Measurements from ENCODE around the gene SLC6A13. TPM values are rescaled to one million over a fixed set of nuclear protein-coding genes. Genes with fewer than 3 reads are reported as not detected.

SLC6A13 gene
- total and polyA plus RNA-seq, 2 of the 13 experiments (the other 11 are each of a cell fraction or from before 2014, with no cell fraction given) = 0.05 to 0.15 TPM

DNA sequence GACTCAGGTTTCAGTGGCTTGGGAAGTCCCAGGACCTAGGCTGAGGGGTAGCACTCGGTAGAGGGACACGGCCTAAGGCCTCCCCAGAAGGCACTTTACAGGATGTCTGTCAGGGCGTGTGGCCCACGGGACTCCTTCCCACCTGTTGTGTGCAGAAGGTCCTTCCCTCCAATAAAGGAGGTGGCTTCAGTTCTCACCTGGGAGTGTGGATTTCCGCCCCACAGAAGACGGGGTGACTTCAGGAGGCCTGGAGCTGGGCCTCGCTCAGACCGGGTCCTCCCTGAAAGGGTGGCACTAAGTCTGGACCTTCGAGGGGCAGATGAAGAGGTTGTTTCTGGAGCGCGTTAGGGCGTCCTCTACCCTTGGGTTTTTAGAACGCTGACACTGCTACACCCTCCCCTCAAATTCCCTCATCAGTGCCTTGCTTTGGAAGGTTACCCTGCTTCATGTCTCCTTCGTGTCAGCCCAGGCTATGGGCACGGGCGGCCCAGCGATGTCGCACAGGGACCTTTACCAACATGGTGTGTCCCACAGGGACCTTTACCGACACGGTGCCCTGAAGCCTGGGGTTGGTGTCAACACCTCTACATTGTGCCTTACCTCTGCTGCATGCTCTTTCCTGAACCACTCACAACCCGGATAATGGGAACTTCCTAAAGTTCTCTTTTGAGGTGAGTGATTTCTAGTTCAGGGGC, 55.7 kb downstream of the SLC6A13 start:
- in situ Hi-C loops (cut with HindIII; ENCODE audit: extremely low pct_ligation_motif_present, low pct_unique_long_range_greater_than_20kb) (no loop called here), intact Hi-C loops (cut with micrococcal nuclease; ENCODE audit: unreplicated experiment) (no loop called here)
- 91% methylated on average over 21 of the region's 21 CpGs for WGBS (ENCODE audit: low lambda C conversion rate)
- ChIA-PET POLR2A (no interaction called here), CTCF (ENCODE audit: low intra/inter-chr PET ratio, low total read pairs) (no interaction called here)
- H3K4me3 ChIP-seq (replicated peaks in 1 of 3; ENCODE audit: insufficient read depth in 1 of 3, low read depth in 2 of 3, low read length in 3 of 3) = no peak overlapping the region
- FAIRE-seq = no peak
- no peak overlapping the region for H3K4me2 ChIP-seq (ENCODE audit: low read depth, low read length)
- peaks cover 42% of the 10 kb centered on the region for H3K4me1 ChIP-seq (ENCODE audit: insufficient read depth, low read length)
- no peaks in the 10 kb centered on the region for H3K36me3 ChIP-seq (replicated peaks in 1 of 2; ENCODE audit: control insufficient read depth in 1 of 2, insufficient read depth in 2 of 2, low read length in 2 of 2)
- TF ChIP-seq TP53 (CRISPR knock-in tag; conservative IDR thresholded peaks at IDR 0.05) (no peak), HDAC2 (CRISPR knock-in tag; IDR thresholded peaks at IDR 0.05) (no peak)
- no peak for ATAC-seq
- no peaks in the 10 kb centered on the region for H3K27me3 ChIP-seq (ENCODE audit: control insufficient read depth in 1 of 2, insufficient read depth in 2 of 2, low read length in 2 of 2)
- H4K20me1 ChIP-seq (ENCODE audit: insufficient read depth, low read length) = peaks cover 7% of the 10 kb centered on the region
- no peak overlapping the region for H2AFZ ChIP-seq (ENCODE audit: low read length)
- H3K9me3 ChIP-seq (ENCODE audit: low read length) = no peaks in the 10 kb centered on the region
- H3K9ac ChIP-seq (ENCODE audit: insufficient read depth, low read depth, low read length) = no peak overlapping the region
- no peaks in the 10 kb centered on the region for H3K79me2 ChIP-seq (ENCODE audit: insufficient read depth, low read length)
- BruUV-seq (replicated peaks) = no TSS peak
- no peak overlapping the region for H3K27ac ChIP-seq (ENCODE audit: extremely low read length, insufficient read depth, low read length)
- no peak for DNase-seq (ENCODE audit: low spot score)

- H3K79me2 ChIP-seq (ENCODE audit: insufficient read depth, low read length) = no peaks in the 10 kb centered on the region
- intact Hi-C loops (cut with micrococcal nuclease; ENCODE audit: unreplicated experiment) (no loop called here), in situ Hi-C loops (cut with HindIII; ENCODE audit: extremely low pct_ligation_motif_present, low pct_unique_long_range_greater_than_20kb) (no loop called here)
- H3K27ac ChIP-seq (ENCODE audit: extremely low read length, insufficient read depth, low read length) = no peak overlapping the region
- H2AFZ ChIP-seq (ENCODE audit: low read length) = no peak overlapping the region
- no peak overlapping the region for H3K9ac ChIP-seq (ENCODE audit: insufficient read depth, low read depth, low read length)
- H3K27me3 ChIP-seq (ENCODE audit: control insufficient read depth in 1 of 2, insufficient read depth in 2 of 2, low read length in 2 of 2) = no peaks in the 10 kb centered on the region
- peaks cover 23% of the 10 kb centered on the region for H3K4me1 ChIP-seq (ENCODE audit: insufficient read depth, low read length)
- H3K4me2 ChIP-seq (ENCODE audit: low read depth, low read length) = no peak overlapping the region
- H3K9me3 ChIP-seq (ENCODE audit: low read length) = no peaks in the 10 kb centered on the region
- no peak for TF ChIP-seq BORCS8-MEF2B (CRISPR knock-in tag; IDR thresholded peaks at IDR 0.05)
- no peak for TF ChIP-seq CBX1 (IDR thresholded peaks at IDR 0.05; ENCODE audit: low read depth)
- TF ChIP-seq, protein P1, sequence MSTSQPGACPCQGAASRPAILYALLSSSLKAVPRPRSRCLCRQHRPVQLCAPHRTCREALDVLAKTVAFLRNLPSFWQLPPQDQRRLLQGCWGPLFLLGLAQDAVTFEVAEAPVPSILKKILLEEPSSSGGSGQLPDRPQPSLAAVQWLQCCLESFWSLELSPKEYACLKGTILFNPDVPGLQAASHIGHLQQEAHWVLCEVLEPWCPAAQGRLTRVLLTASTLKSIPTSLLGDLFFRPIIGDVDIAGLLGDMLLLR (CRISPR knock-in tag; IDR thresholded peaks at IDR 0.05) = no peak
- TF ChIP-seq, protein P2, sequence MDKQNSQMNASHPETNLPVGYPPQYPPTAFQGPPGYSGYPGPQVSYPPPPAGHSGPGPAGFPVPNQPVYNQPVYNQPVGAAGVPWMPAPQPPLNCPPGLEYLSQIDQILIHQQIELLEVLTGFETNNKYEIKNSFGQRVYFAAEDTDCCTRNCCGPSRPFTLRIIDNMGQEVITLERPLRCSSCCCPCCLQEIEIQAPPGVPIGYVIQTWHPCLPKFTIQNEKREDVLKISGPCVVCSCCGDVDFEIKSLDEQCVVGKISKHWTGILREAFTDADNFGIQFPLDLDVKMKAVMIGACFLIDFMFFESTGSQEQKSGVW (CRISPR knock-in tag; IDR thresholded peaks at IDR 0.05; ENCODE audit: borderline replicate concordance) = no peak
- TF ChIP-seq ZMAT3 (CRISPR knock-in tag; conservative IDR thresholded peaks at IDR 0.05) = no peak
- no peak for TF ChIP-seq ZNF33B (CRISPR knock-in tag; IDR thresholded peaks at IDR 0.05)
- no peak for TF ChIP-seq ONECUT2 (CRISPR knock-in tag; IDR thresholded peaks at IDR 0.05)
- TF ChIP-seq NRL (CRISPR knock-in tag; IDR thresholded peaks at IDR 0.05; ENCODE audit: borderline replicate concordance) = no peak
- TF ChIP-seq EED (CRISPR knock-in tag; IDR thresholded peaks at IDR 0.05) = no peak
- TF ChIP-seq, protein P3, sequence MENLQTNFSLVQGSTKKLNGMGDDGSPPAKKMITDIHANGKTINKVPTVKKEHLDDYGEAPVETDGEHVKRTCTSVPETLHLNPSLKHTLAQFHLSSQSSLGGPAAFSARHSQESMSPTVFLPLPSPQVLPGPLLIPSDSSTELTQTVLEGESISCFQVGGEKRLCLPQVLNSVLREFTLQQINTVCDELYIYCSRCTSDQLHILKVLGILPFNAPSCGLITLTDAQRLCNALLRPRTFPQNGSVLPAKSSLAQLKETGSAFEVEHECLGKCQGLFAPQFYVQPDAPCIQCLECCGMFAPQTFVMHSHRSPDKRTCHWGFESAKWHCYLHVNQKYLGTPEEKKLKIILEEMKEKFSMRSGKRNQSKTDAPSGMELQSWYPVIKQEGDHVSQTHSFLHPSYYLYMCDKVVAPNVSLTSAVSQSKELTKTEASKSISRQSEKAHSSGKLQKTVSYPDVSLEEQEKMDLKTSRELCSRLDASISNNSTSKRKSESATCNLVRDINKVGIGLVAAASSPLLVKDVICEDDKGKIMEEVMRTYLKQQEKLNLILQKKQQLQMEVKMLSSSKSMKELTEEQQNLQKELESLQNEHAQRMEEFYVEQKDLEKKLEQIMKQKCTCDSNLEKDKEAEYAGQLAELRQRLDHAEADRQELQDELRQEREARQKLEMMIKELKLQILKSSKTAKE (CRISPR knock-in tag; IDR thresholded peaks at IDR 0.05; ENCODE audit: borderline replicate concordance) = no peak
- TF ChIP-seq ZNF235 (CRISPR knock-in tag; IDR thresholded peaks at IDR 0.05; ENCODE audit: borderline replicate concordance) = no peak
- TF ChIP-seq HMGA1 (CRISPR knock-in tag; conservative IDR thresholded peaks at IDR 0.05) = no peak
- no TSS peak for BruUV-seq (replicated peaks)
- no peaks in the 10 kb centered on the region for H4K20me1 ChIP-seq (ENCODE audit: insufficient read depth, low read length)
- POLR2A ChIA-PET = no interaction called here
- 85% methylated on average over 4 of the region's 4 CpGs for WGBS (ENCODE audit: low lambda C conversion rate)
- no peaks in the 10 kb centered on the region for H3K36me3 ChIP-seq (replicated peaks in 1 of 2; ENCODE audit: control insufficient read depth in 1 of 2, insufficient read depth in 2 of 2, low read length in 2 of 2)
- no peak overlapping the region for H3K4me3 ChIP-seq (replicated peaks in 1 of 3; ENCODE audit: insufficient read depth in 1 of 3, low read depth in 2 of 3, low read length in 3 of 3)
- CTCF ChIA-PET (ENCODE audit: low intra/inter-chr PET ratio, low total read pairs) = no interaction called here
- DNase-seq (ENCODE audit: low spot score) (no peak), FAIRE-seq (no peak), ATAC-seq (no peak)
These were observed 57.6 kb downstream of the SLC6A13 start for GRCh38 chr12:205026-205425.
